Endothelial cell of umbilical vein (primary cell): ENCODE measurements around the gene GPX7. TPM values are rescaled to one million over a fixed set of nuclear protein-coding genes. Genes with fewer than 3 reads are reported as not detected.

Experiments used
- BruUV-seq: library from RNA; stranded (reverse); fragments of 400-500 nt; replicated peaks from 2 replicates; lab custom pipeline; 2021; lab: Mats Ljungman, UMichigan
- CTCF ChIA-PET: fragments of 300-600, 350-600 bp; sonication (Branson Sonifier 250); formaldehyde crosslinking; loops from one replicate; lab custom pipeline; 2021; ENCODE audit warnings: antibody characterized with exemption, inconsistent platforms; lab: Charles Lee
- POLR2A ChIA-PET: fragments of 300-600, 350-600 bp; sonication (Branson Sonifier 250); formaldehyde crosslinking; loops from one replicate; lab custom pipeline; 2021; ENCODE audit warnings: antibody characterized with exemption, inconsistent platforms; lab: Charles Lee
- DNase-seq: peaks from one replicate; pipeline ENCODE4 v3.0.0-alpha.2; 2011; ENCODE audit warnings: low read depth, low spot score
- FAIRE-seq: peaks from 2 replicates; lab custom pipeline; 2011; peaks lifted over from hg19 to GRCh38; lab: Jason Lieb, UNC
- H2AFZ ChIP-seq: 2 replicates; pipeline ENCODE4 v1.6.0; 2012; ENCODE audit warnings: low read depth, low read length, control low read depth, inconsistent platforms
- H3K27ac ChIP-seq: 2 replicates; pipeline ENCODE4 v1.5.1; 2011; ENCODE audit warnings: low read depth, mild to moderate bottlenecking, control low read depth, low read length, moderate library complexity; ENCODE audit not compliant: insufficient read depth
- H3K27me3 ChIP-seq, 2 experiments: 2 replicates each; pipeline versions ENCODE4 v1.6.0 to v1.6.1; 2011; ENCODE audit warnings: low read length in 2 of 2, mixed read lengths in 1 of 2; ENCODE audit not compliant: control insufficient read depth in 2 of 2, insufficient read depth in 2 of 2
- H3K36me3 ChIP-seq, 2 experiments: 2 replicates in 1 of 2; 3 replicates in 1 of 2; pipeline ENCODE4 v1.5.1; 2011; ENCODE audit warnings: low read length in 2 of 2, mild to moderate bottlenecking in 1 of 2, moderate library complexity in 1 of 2; ENCODE audit not compliant: control insufficient read depth in 2 of 2, insufficient read depth in 2 of 2; ENCODE audit errors: extremely low read depth in 1 of 2
- H3K4me1 ChIP-seq: 3 replicates; pipeline ENCODE4 v1.5.1; 2011; ENCODE audit warnings: mild to moderate bottlenecking, low read length; ENCODE audit not compliant: control insufficient read depth, insufficient read depth; ENCODE audit errors: extremely low read depth
- H3K4me2 ChIP-seq: 2 replicates; pipeline ENCODE4 v1.6.1; 2011; ENCODE audit warnings: low read length, control low read depth, mixed read lengths; ENCODE audit not compliant: insufficient read depth
- H3K4me3 ChIP-seq, 3 experiments: fragments of 200-600 bp in 1 of 3; sonication (generic), shearing (Covaris generic) in 1 of 3; replicated peaks in 1 of 3; 2 replicates each; pipeline ENCODE4 v1.5.1; 2011 to 2016; ENCODE audit warnings: control low read depth in 3 of 3, low read length in 3 of 3, mild to moderate bottlenecking in 2 of 3, inconsistent platforms in 1 of 3, low read depth in 1 of 3, moderate library complexity in 1 of 3; ENCODE audit not compliant: insufficient read depth in 1 of 3
- H3K79me2 ChIP-seq: 2 replicates; pipeline ENCODE4 v1.6.0; 2012; ENCODE audit warnings: low read length, inconsistent platforms; ENCODE audit not compliant: control insufficient read depth, insufficient read depth
- H3K9ac ChIP-seq: replicated peaks from 2 replicates; pipeline ENCODE3; 2011; ENCODE audit warnings: low read length, control low read depth; ENCODE audit not compliant: insufficient read depth; ENCODE audit errors: extremely low read depth
- H3K9me1 ChIP-seq: replicated peaks from 3 replicates; pipeline ENCODE4 v1.6.0; 2011; ENCODE audit warnings: mild to moderate bottlenecking, low read length; ENCODE audit not compliant: control insufficient read depth, insufficient read depth; ENCODE audit errors: extremely low read depth
- H3K9me3 ChIP-seq: replicated peaks from 2 replicates; pipeline ENCODE4 v1.5.1; 2012; ENCODE audit warnings: low read length, inconsistent platforms; ENCODE audit not compliant: control insufficient read depth, insufficient read depth
- H4K20me1 ChIP-seq: replicated peaks from 2 replicates; pipeline ENCODE3; 2011; ENCODE audit warnings: mild to moderate bottlenecking, low read length; ENCODE audit not compliant: control insufficient read depth, insufficient read depth; ENCODE audit errors: extremely low read depth
- EZH2 ChIP-seq: IDR thresholded peaks from 2 replicates; pipeline ENCODE4 v1.6.1; 2012; ENCODE audit warnings: borderline replicate concordance, low read depth, mild to moderate bottlenecking, moderate library complexity, low read length, inconsistent platforms; ENCODE audit not compliant: severe bottlenecking
- FOS ChIP-seq: IDR thresholded peaks from 2 replicates; pipeline ENCODE4 v1.6.1; 2011; ENCODE audit warnings: mild to moderate bottlenecking, low read length, moderate library complexity, borderline replicate concordance; ENCODE audit not compliant: insufficient read depth
- GATA2 ChIP-seq: IDR thresholded peaks from 2 replicates; pipeline ENCODE4 v1.7.0; 2011; ENCODE audit warnings: low read depth, mild to moderate bottlenecking, moderate library complexity, mixed read lengths, low read length; ENCODE audit not compliant: insufficient read length, insufficient read depth
- JUN ChIP-seq: IDR thresholded peaks from 2 replicates; pipeline ENCODE4 v1.6.1; 2011; ENCODE audit warnings: borderline replicate concordance, low read depth; ENCODE audit not compliant: insufficient read length, insufficient read depth
- MAX ChIP-seq: IDR thresholded peaks from 2 replicates; pipeline ENCODE4 v1.6.1; 2011; ENCODE audit not compliant: insufficient read depth, insufficient read length
- MYC ChIP-seq: IDR thresholded peaks from one replicate; pipeline ENCODE4 v1.6.1; 2011; ENCODE audit warnings: mild to moderate bottlenecking, low read depth, low read length
- POLR2A ChIP-seq: IDR thresholded peaks from 2 replicates; pipeline ENCODE4 v1.6.1; 2012; ENCODE audit warnings: low read depth, mild to moderate bottlenecking, control low read depth, low read length
- POLR2AphosphoS5 ChIP-seq: IDR thresholded peaks from 2 replicates; pipeline ENCODE4 v1.6.1; 2012; ENCODE audit warnings: low read depth, mild to moderate bottlenecking, control low read depth, low read length, moderate library complexity; ENCODE audit not compliant: insufficient read depth
- dilution Hi-C: fragments of 300-500 bp; cut with MboI; formaldehyde crosslinking; loops from one replicate; pipeline ENCODE4 v1.15.0; 2019; ENCODE audit warnings: low sequenced_read_pairs; ENCODE audit not compliant: extremely low pct_ligation_motif_present
- intact Hi-C: fragments of 100-400 bp; cut with micrococcal nuclease; formaldehyde crosslinking; loops from one replicate; pipeline ENCODE4 v1.10.0; 2022
- polyA plus RNA-seq, 4 experiments: library from polyadenylated mRNA; depleted of rRNA in 3 of 4; stranded (reverse) in 3 of 4; unstranded in 1 of 4; fragments of >200 nt; gene quantifications; 2 replicates each; pipeline versions ENCODE4 v1.2.1 to v1.2.3, GENCODE V29; 2011 to 2012; ENCODE audit warnings: missing spikeins in 1 of 4
- total RNA-seq: library from RNA; stranded (reverse); gene quantifications from 2 replicates; pipeline ENCODE4 v1.2.3, GENCODE V29; 2021
- TF ChIP-seq, protein P1 (sequence below), 2 donors: IDR thresholded peaks; 1 replicate in 1 of 2; 2 replicates in 1 of 2; pipeline ENCODE4 v1.5.1; 2011; ENCODE audit warnings: low read length in 2 of 2, mild to moderate bottlenecking in 2 of 2, moderate library complexity in 2 of 2, control low read depth in 1 of 2, inconsistent platforms in 1 of 2, low read depth in 1 of 2; ENCODE audit not compliant: insufficient read depth in 1 of 2; ENCODE audit errors: extremely low read depth in 1 of 2

GPX7 gene
- total and polyA plus RNA-seq, 2 donors (not counting 3 experiments of a cell fraction or from before 2014, with no cell fraction given): 8.9 to 25.7 TPM

- no peaks in the 10 kb centered on the region for H4K20me1 ChIP-seq
- ChIA-PET POLR2A (no interaction called here), CTCF (no interaction called here)
- H3K79me2 ChIP-seq: no peaks in the 10 kb centered on the region
- BruUV-seq: no TSS peak
- H3K27me3 ChIP-seq: peaks cover 9 to 12% of the 10 kb centered on the region in 2 experiments
- DNase-seq (no peak), FAIRE-seq (no peak)
- intact Hi-C loops (no loop called here), dilution Hi-C loops (no loop called here)
- H3K9me3 ChIP-seq: no peaks in the 10 kb centered on the region
- H3K9me1 ChIP-seq: no peaks in the 10 kb centered on the region
- peaks cover under 1% of the 10 kb centered on the region for H3K4me1 ChIP-seq
- H3K36me3 ChIP-seq: no peaks in the 10 kb centered on the region
- H2AFZ ChIP-seq: no peak overlapping the region
- TF ChIP-seq, protein P1, sequence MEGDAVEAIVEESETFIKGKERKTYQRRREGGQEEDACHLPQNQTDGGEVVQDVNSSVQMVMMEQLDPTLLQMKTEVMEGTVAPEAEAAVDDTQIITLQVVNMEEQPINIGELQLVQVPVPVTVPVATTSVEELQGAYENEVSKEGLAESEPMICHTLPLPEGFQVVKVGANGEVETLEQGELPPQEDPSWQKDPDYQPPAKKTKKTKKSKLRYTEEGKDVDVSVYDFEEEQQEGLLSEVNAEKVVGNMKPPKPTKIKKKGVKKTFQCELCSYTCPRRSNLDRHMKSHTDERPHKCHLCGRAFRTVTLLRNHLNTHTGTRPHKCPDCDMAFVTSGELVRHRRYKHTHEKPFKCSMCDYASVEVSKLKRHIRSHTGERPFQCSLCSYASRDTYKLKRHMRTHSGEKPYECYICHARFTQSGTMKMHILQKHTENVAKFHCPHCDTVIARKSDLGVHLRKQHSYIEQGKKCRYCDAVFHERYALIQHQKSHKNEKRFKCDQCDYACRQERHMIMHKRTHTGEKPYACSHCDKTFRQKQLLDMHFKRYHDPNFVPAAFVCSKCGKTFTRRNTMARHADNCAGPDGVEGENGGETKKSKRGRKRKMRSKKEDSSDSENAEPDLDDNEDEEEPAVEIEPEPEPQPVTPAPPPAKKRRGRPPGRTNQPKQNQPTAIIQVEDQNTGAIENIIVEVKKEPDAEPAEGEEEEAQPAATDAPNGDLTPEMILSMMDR (IDR thresholded peaks at IDR 0.05; ENCODE audit: extremely low read depth in 1 of 2, insufficient read depth in 1 of 2, low read depth in 1 of 2, low read length in 2 of 2): no peak
- TF ChIP-seq JUN (no peak), EZH2 (no peak), MAX (no peak), POLR2AphosphoS5 (no peak), FOS (no peak), POLR2A (no peak), MYC (no peak), GATA2 (no peak)
- H3K4me2 ChIP-seq: no peak overlapping the region
- no peak overlapping the region for H3K27ac ChIP-seq
- no peak overlapping the region for H3K4me3 ChIP-seq
- no peak overlapping the region for H3K9ac ChIP-seq
Observed at GRCh38 chr1:52579415-52579814, 22.8 kb upstream of the GPX7 start.
